HepG2 (cell line): ENCODE measurements around the gene TANC2. TPM values are rescaled to one million over a fixed set of nuclear protein-coding genes. Genes with fewer than 3 reads are reported as not detected.

Source experiments
- ATAC-seq: fragments of 200-7000 bp; cut with Tn5 transposase; 3 replicates; pipeline ENCODE4 v1.9.1; 2020; ENCODE audit warnings: mild to moderate bottlenecking, moderate library complexity
- BruUV-seq: library from RNA; stranded (reverse); fragments of 400-500 nt; replicated peaks from 2 replicates; lab custom pipeline; 2021; lab: Mats Ljungman, UMichigan
- CTCF ChIA-PET: fragments of 300-600 bp; formaldehyde crosslinking; extraction: SDS; loops from one replicate; lab custom pipeline; 2021; ENCODE audit warnings: low total read pairs, inconsistent platforms, low intra/inter-chr PET ratio; lab: Yijun Ruan, JAX
- POLR2A ChIA-PET: fragments of 350-600 bp; sonication (Branson Sonifier 250); formaldehyde crosslinking; loops from one replicate; lab custom pipeline; 2020; ENCODE audit warnings: antibody characterized with exemption, inconsistent platforms; lab: Yijun Ruan, JAX
- DNase-seq: peaks from one replicate; pipeline ENCODE4 v3.0.0-alpha.2; 2015; ENCODE audit warnings: low spot score
- FAIRE-seq: peaks from 3 replicates; lab custom pipeline; 2011; peaks lifted over from hg19 to GRCh38; lab: Jason Lieb, UNC
- H2AFZ ChIP-seq: one replicate; pipeline ENCODE4 v1.6.1; 2011; ENCODE audit warnings: low read length, inconsistent platforms
- H3K27ac ChIP-seq: fragments of 300-600 bp; 3 replicates; pipeline ENCODE4 v1.8.0; 2011; ENCODE audit warnings: mixed run types, mild to moderate bottlenecking, mixed read lengths, low read length, inconsistent platforms; ENCODE audit not compliant: insufficient read depth; ENCODE audit errors: extremely low read length
- H3K27me3 ChIP-seq, 2 experiments: fragments of 200-600 bp in 1 of 2; 2 replicates in 1 of 2; 3 replicates in 1 of 2; pipeline versions ENCODE4 v1.6.0 to v1.8.0; 2011; ENCODE audit warnings: low read length in 2 of 2, mild to moderate bottlenecking in 2 of 2, moderate library complexity in 2 of 2, inconsistent platforms in 1 of 2; ENCODE audit not compliant: insufficient read depth in 2 of 2, control insufficient read depth in 1 of 2
- H3K36me3 ChIP-seq, 2 experiments: fragments of 200-600 bp in 1 of 2; replicated peaks in 1 of 2; 2 replicates in 1 of 2; 3 replicates in 1 of 2; pipeline versions ENCODE4 v1.5.1 to v1.8.0; 2011; ENCODE audit warnings: low read length in 2 of 2, inconsistent platforms in 1 of 2; ENCODE audit not compliant: insufficient read depth in 2 of 2, control insufficient read depth in 1 of 2
- H3K4me1 ChIP-seq: 2 replicates; pipeline ENCODE4 v1.5.1; 2012; ENCODE audit warnings: low read length, inconsistent platforms; ENCODE audit not compliant: insufficient read depth
- H3K4me2 ChIP-seq: 2 replicates; pipeline ENCODE4 v1.6.0; 2011; ENCODE audit warnings: low read depth, low read length, inconsistent platforms
- H3K4me3 ChIP-seq, 3 experiments: fragments of 200-600 bp in 1 of 3; sonication (generic), shearing (Covaris generic) in 1 of 3; replicated peaks in 1 of 3; 2 replicates each; pipeline ENCODE4 v1.5.1; 2011 to 2016; ENCODE audit warnings: low read length in 3 of 3, inconsistent platforms in 2 of 3, low read depth in 2 of 3, mild to moderate bottlenecking in 2 of 3, control low read depth in 1 of 3, mixed read lengths in 1 of 3; ENCODE audit not compliant: insufficient read depth in 1 of 3
- H3K79me2 ChIP-seq: one replicate; pipeline ENCODE4 v1.6.1; 2011; ENCODE audit warnings: low read length, inconsistent platforms; ENCODE audit not compliant: insufficient read depth
- H3K9ac ChIP-seq: 2 replicates; pipeline ENCODE4 v1.6.0; 2011; ENCODE audit warnings: mild to moderate bottlenecking, low read depth, low read length, inconsistent platforms; ENCODE audit not compliant: insufficient read depth
- H3K9me3 ChIP-seq: 2 replicates; pipeline ENCODE4 v1.5.1; 2012; ENCODE audit warnings: mild to moderate bottlenecking, low read length
- H4K20me1 ChIP-seq: 2 replicates; pipeline ENCODE4 v1.6.0; 2011; ENCODE audit warnings: inconsistent platforms, mild to moderate bottlenecking, low read length, moderate library complexity; ENCODE audit not compliant: insufficient read depth
- CBX2 ChIP-seq, 2 experiments: fragments of 200-600 bp in 1 of 2; sonication (generic); formaldehyde crosslinking in 1 of 2; IDR thresholded peaks; 2 replicates each; pipeline versions ENCODE4 v1.7.0 to v1.8.1; 2018 to 2022; ENCODE audit warnings: low read depth in 2 of 2, low read length in 1 of 2, mild to moderate bottlenecking in 1 of 2, missing genetic modification reagents in 1 of 2
- CCDC6 ChIP-seq: sonication (generic); formaldehyde crosslinking; IDR thresholded peaks from 2 replicates; pipeline ENCODE4 v1.8.1; 2022; ENCODE audit warnings: mild to moderate bottlenecking, missing genetic modification reagents, moderate library complexity
- HNRNPLL ChIP-seq: fragments of 200-400 bp; formaldehyde crosslinking; IDR thresholded peaks from 2 replicates; pipeline ENCODE4 v1.6.1; 2017; ENCODE audit warnings: mild to moderate bottlenecking, low read depth, low read length; ENCODE audit not compliant: poor library complexity, severe bottlenecking
- RBM39 ChIP-seq: fragments of 200-400 bp; formaldehyde crosslinking; IDR thresholded peaks from one replicate; pipeline ENCODE4 v1.6.1; 2018; ENCODE audit warnings: antibody characterized with exemption, mild to moderate bottlenecking, low read depth, low read length; ENCODE audit not compliant: poor library complexity, severe bottlenecking
- ZNF263 ChIP-seq: sonication (generic); formaldehyde crosslinking; IDR thresholded peaks from 2 replicates; pipeline ENCODE4 v1.4.0; 2020; ENCODE audit warnings: missing genetic modification reagents
- ZNF280D ChIP-seq: sonication (generic); formaldehyde crosslinking; IDR thresholded peaks from 2 replicates; pipeline ENCODE4 v1.5.1; 2020; ENCODE audit warnings: mild to moderate bottlenecking, missing genetic modification reagents
- ZNF687 ChIP-seq: sonication (generic); formaldehyde crosslinking; IDR thresholded peaks from 2 replicates; pipeline ENCODE4 v1.5.1; 2020; ENCODE audit warnings: mild to moderate bottlenecking, missing genetic modification reagents, moderate library complexity
- ZNF777 ChIP-seq: sonication (generic); formaldehyde crosslinking; IDR thresholded peaks from 2 replicates; pipeline ENCODE4 v1.4.0; 2020; ENCODE audit warnings: missing genetic modification reagents
- ZNF891 ChIP-seq: sonication (generic); formaldehyde crosslinking; IDR thresholded peaks from 2 replicates; pipeline ENCODE4 v1.5.0; 2020; ENCODE audit warnings: mild to moderate bottlenecking, missing genetic modification reagents
- WGBS: methylation state at CpG from one replicate; pipeline ENCODE4 v1.1.6; 2017; ENCODE audit warnings: low lambda C conversion rate; 5-methylcytosine and 5-hydroxymethylcytosine counted together
- in situ Hi-C: cut with HindIII; loops from 2 replicates; pipeline ENCODE4 v1.10.0; 2017; ENCODE audit warnings: low pct_unique_long_range_greater_than_20kb; ENCODE audit not compliant: extremely low pct_ligation_motif_present
- intact Hi-C: fragments of 100-400 bp; cut with micrococcal nuclease; formaldehyde crosslinking; loops from one replicate; pipeline ENCODE4 v1.10.0; 2022; ENCODE audit not compliant: unreplicated experiment
- polyA plus RNA-seq, 8 experiments: library from polyadenylated mRNA; depleted of rRNA in 3 of 8; stranded (reverse) in 7 of 8; unstranded in 1 of 8; fragments of >200 nt; fragmentation: Illumina TruSeq in 4 of 8; extraction: Trizol in 4 of 8; gene quantifications; 2 replicates each; pipeline versions ENCODE4 v1.2.1 to v1.2.3, GENCODE V29; 2011 to 2016; ENCODE audit warnings: low read depth in 4 of 8, missing spikeins in 1 of 8, mixed read lengths in 1 of 8; ENCODE audit not compliant: insufficient read depth in 1 of 8
- total RNA-seq, 5 experiments: library from RNA; depleted of rRNA; stranded (reverse); fragments of >200 nt; fragmentation: Illumina TruSeq; extraction: Trizol; gene quantifications; 2 replicates each; pipeline ENCODE4 v1.2.3, GENCODE V29; 2016; ENCODE audit warnings: low read depth in 1 of 5

TANC2 gene
- total and polyA plus RNA-seq, 2 of the 13 experiments (the other 11 are each of a cell fraction or from before 2014, with no cell fraction given), result 0.08 to 0.20 TPM

DNA sequence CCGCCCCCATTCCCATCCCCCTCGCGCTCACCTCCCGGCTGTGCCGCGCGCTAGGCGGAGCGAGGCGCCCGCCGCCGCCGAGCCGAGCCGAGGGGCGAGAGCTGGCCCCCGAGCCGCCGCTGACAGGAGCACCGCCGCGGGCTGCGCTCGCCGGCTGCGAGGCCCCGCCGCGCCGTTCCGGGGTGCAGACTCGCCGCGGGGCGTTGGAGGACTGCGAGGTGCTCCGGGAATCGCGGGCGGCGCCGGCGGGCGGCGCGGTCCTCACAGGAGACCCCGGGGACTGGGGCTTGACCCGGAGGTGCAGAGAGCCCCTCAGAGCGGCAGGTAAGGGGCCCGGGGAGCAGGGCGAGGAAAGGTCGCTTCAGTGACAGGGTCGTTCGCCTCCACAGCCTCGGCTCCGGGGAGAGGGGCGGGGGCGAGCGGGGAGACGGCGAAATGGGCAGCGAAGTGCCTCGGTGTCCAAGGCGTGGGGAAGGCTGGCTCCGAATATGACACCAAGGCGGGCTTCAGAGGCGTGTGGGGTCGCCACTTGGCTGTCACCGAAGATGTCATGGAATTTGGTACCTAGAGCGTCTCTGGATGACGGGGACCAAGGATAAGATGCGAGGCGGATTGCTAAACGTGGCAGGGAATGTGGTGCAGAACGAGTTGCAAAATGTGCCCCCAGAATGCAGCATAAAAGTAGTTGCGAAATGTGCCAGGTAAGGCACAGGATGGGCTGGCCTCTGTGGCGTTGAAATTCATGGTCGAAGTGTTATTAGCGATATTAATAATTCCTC, 580 bp downstream of the TANC2 start (continued):
- TF ChIP-seq ZNF687 (CRISPR knock-in tag) (peak; percentile 17; the same call in 1 of the 2 replicates), ZNF777 (CRISPR knock-in tag) (peak; percentile 46; the same call in 1 of the 2 replicates), RBM39 (peak; percentile 39), CCDC6 (CRISPR knock-in tag) (0 out of 2 replicates have a peak, but pooled peaks have one; percentile 18), ZNF891 (CRISPR knock-in tag) (peak; percentile 56; the same call in 1 of the 2 replicates), HNRNPLL (peak; percentile 24), ZNF263 (CRISPR knock-in tag) (peak; percentile 75)

- H3K27ac ChIP-seq, result no peak overlapping the region
- CTCF ChIA-PET, result interaction anchor here (2.0 to 3.8 kb wide), 2 partner anchors 263 to 295 kb away, joined by 17 to 78 read pairs; no protein-coding TSS in a partner anchor
These were observed 1.1 kb downstream of the TANC2 start for GRCh38 chr17:62967205-62967529.

More at GRCh38 chr17:62967205-62967529, 1.1 kb downstream of the TANC2 start:
- Histone ChIP-seq H3K27me3 (peaks cover 7 to 28% of the 10 kb centered on the region in 2 experiments), H3K79me2 (no peaks in the 10 kb centered on the region), H3K36me3 (no peaks in the 10 kb centered on the region), H3K4me2 (peak overlapping the region; percentile 73; the same call in 1 of the 2 replicates), H3K9me3 (no peaks in the 10 kb centered on the region), H4K20me1 (no peaks in the 10 kb centered on the region), H3K4me1 (peaks cover 13% of the 10 kb centered on the region)
- WGBS, result 37% methylated on average over 4 of the region's 4 CpGs
- in situ Hi-C loops, result loop anchor here (5.0 kb wide), 1 partner anchor 265 kb away; no protein-coding TSS in a partner anchor
- intact Hi-C loops, result no loop called here
- POLR2A ChIA-PET, result no interaction called here
- no peak for DNase-seq
- TF ChIP-seq CBX2 (IDR thresholded peaks at IDR 0.05; ENCODE audit: low read depth, low read length), result 0 out of 2 replicates have a peak, but pooled peaks have one; percentile 26
- TF ChIP-seq CBX2 (CRISPR knock-in tag; IDR thresholded peaks at IDR 0.05; ENCODE audit: low read depth), result no peak
- no peak for TF ChIP-seq ZNF280D
- TF ChIP-seq, all 625 proteins: peak for 1
- ATAC-seq (no peak), FAIRE-seq (no peak)
- Histone ChIP-seq H2AFZ (no peak overlapping the region), H3K4me3 (peak overlapping the region in 1 of 3 experiments; percentile 76; a peak in 2 of 6 replicates), H3K9ac (no peak overlapping the region)
- no TSS peak for BruUV-seq
